GM19463 (cell line): ENCODE results near the gene TRIP11.
A peak's percentile ranks its signal among the peaks of the same experiment; 100 is the strongest.
"Not testable (repeated sequence)": the region's sequence is repeated elsewhere in the genome, so short reads cannot be mapped to it uniquely, and the experiment has no call there.

ENCODE experiments used
- ATAC-seq: cut with Tn5 transposase; IDR thresholded peaks from one replicate; pipeline ENCODE4 v1.9.1; 2021; ENCODE audit warnings: mild to moderate bottlenecking, moderate library complexity; ENCODE audit not compliant: unreplicated experiment

Gene TRIP11

GRCh38 chr14:92039719-92040430 lies at the start of gene TRIP11:
TSS of gene TRIP11 (minus strand) at chr14:92040059. CDS start at chr14:92039685, 374 bp downstream.
- peak; percentile 95 for ATAC-seq

- ATAC-seq: no peak
Observed at GRCh38 chr14:92088494-92088893, 48.6 kb upstream of the TRIP11 start.

GRCh38 chr14:92074555-92074954 lies 34.7 kb upstream of the TRIP11 start:
- no peak for ATAC-seq

GRCh38 chr14:92058006-92058917 lies 18.4 kb upstream of the TRIP11 start:
- no peak for ATAC-seq

- ATAC-seq: no peak
Observed at GRCh38 chr14:92049781-92050180, 9.9 kb upstream of the TRIP11 start.

- not testable (repeated sequence) for ATAC-seq
Observed at GRCh38 chr14:92049221-92049620, 9.4 kb upstream of the TRIP11 start.

GRCh38 chr14:92045904-92046303 lies 6.0 kb upstream of the TRIP11 start:
- ATAC-seq: not testable (repeated sequence)

- ATAC-seq: not testable (repeated sequence)
Observed at GRCh38 chr14:92041766-92042165, 1.9 kb upstream of the TRIP11 start.

- no peak for ATAC-seq
Observed at GRCh38 chr14:92041203-92041602, 1.3 kb upstream of the TRIP11 start.

- no peak for ATAC-seq
Observed at GRCh38 chr14:92040431-92041051, 682 bp upstream of the TRIP11 start.

GRCh38 chr14:92039063-92039718 lies 668 bp downstream of the TRIP11 start:
- peak; percentile 5 for ATAC-seq

- no peak for ATAC-seq
Observed at GRCh38 chr14:92037989-92038388, 1.9 kb downstream of the TRIP11 start.

GRCh38 chr14:92035890-92036289 lies 4.0 kb downstream of the TRIP11 start:
- ATAC-seq: no peak

- no peak for ATAC-seq
Observed at GRCh38 chr14:92033906-92034687, 5.8 kb downstream of the TRIP11 start.

GRCh38 chr14:92033433-92033832 lies 6.4 kb downstream of the TRIP11 start:
- no peak for ATAC-seq

GRCh38 chr14:92026548-92027190 lies 13.2 kb downstream of the TRIP11 start:
- no peak for ATAC-seq

- no peak for ATAC-seq
Observed at GRCh38 chr14:92022036-92022435, 17.8 kb downstream of the TRIP11 start.

- ATAC-seq: no peak
Observed at GRCh38 chr14:92021523-92021922, 18.3 kb downstream of the TRIP11 start.

- no peak for ATAC-seq
Observed at GRCh38 chr14:92014040-92014439, 25.8 kb downstream of the TRIP11 start.
